Right lobe of liver (tissue), 4 donors: ENCODE results near the gene EIF4E.

Source experiments
- POLR2A ChIP-seq: fragments of 450-650 bp; IDR thresholded peaks from one replicate; pipeline ENCODE4 v1.6.1; 2017; ENCODE audit warnings: antibody characterized with exemption, mild to moderate bottlenecking
- TF ChIP-seq, protein P1 (sequence below), 4 donors: fragments of 200-600 bp in 3 of 4; fragments of 450-650 bp in 1 of 4; IDR thresholded peaks; one replicate each; pipeline versions ENCODE4 v1.5.1 to v1.8.0; 2016 to 2022; ENCODE audit warnings: antibody characterized with exemption in 4 of 4, mild to moderate bottlenecking in 2 of 4
- donor health status: DM: no; HTN: no; CAD: no.
- donor health status: DM: no; HTN: no; CAD: no.
- donor health status: DM: no; HTN: yes; CAD: no.

GRCh38 chr4:98955229-98955628, 26.3 kb upstream of the EIF4E start:
- TF ChIP-seq, protein P1, sequence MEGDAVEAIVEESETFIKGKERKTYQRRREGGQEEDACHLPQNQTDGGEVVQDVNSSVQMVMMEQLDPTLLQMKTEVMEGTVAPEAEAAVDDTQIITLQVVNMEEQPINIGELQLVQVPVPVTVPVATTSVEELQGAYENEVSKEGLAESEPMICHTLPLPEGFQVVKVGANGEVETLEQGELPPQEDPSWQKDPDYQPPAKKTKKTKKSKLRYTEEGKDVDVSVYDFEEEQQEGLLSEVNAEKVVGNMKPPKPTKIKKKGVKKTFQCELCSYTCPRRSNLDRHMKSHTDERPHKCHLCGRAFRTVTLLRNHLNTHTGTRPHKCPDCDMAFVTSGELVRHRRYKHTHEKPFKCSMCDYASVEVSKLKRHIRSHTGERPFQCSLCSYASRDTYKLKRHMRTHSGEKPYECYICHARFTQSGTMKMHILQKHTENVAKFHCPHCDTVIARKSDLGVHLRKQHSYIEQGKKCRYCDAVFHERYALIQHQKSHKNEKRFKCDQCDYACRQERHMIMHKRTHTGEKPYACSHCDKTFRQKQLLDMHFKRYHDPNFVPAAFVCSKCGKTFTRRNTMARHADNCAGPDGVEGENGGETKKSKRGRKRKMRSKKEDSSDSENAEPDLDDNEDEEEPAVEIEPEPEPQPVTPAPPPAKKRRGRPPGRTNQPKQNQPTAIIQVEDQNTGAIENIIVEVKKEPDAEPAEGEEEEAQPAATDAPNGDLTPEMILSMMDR (IDR thresholded peaks at IDR 0.05), result no peak
- TF ChIP-seq POLR2A, result no peak
